ENCODE measurements around the gene USP21.

USP21 gene

DNA sequence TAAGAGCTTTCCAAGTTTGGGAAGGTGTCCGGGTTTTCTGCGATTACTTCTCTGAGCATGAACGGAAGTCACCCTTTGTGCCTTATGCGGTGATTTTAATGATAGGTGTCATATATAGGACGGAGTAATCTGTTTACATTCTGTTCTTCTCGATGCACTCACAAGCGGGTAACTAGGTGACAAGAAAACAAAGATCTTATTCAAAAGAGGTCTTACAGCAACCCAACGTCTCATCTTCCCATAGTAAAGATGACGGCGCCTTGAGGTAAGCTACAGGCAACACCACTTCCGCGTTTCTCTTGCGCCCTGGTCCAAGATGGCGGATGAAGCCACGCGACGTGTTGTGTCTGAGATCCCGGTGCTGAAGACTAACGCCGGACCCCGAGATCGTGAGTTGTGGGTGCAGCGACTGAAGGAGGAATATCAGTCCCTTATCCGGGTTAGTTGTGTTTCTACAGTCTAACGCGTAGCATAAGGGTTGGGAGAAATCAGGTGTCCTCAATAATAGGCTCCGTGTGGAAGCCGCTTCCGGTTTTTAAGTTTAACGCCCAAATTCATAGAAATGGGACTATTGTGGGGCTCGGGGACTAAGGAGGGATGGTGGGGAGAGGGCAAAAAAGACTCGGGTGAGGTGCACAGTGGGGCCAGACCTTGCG lies 5.5 kb upstream of the USP21 start, which contains the start of gene UFC1:
Gene UFC1 (plus strand): TSS at position 297 of the 656 bp plus-strand sequence. CDS start 20 bp downstream, at position 317.
- peak; percentile 94 for DNase-seq (ENCODE audit: low read depth, low spot score)
- in situ Hi-C loops (cut with HindIII; ENCODE audit: low sequenced_read_pairs): no loop called here
- H3K4me3 ChIP-seq (ENCODE audit: low read depth, low read length): peak within 1 kb of the TSS; percentile 97
- TF ChIP-seq, protein P1, sequence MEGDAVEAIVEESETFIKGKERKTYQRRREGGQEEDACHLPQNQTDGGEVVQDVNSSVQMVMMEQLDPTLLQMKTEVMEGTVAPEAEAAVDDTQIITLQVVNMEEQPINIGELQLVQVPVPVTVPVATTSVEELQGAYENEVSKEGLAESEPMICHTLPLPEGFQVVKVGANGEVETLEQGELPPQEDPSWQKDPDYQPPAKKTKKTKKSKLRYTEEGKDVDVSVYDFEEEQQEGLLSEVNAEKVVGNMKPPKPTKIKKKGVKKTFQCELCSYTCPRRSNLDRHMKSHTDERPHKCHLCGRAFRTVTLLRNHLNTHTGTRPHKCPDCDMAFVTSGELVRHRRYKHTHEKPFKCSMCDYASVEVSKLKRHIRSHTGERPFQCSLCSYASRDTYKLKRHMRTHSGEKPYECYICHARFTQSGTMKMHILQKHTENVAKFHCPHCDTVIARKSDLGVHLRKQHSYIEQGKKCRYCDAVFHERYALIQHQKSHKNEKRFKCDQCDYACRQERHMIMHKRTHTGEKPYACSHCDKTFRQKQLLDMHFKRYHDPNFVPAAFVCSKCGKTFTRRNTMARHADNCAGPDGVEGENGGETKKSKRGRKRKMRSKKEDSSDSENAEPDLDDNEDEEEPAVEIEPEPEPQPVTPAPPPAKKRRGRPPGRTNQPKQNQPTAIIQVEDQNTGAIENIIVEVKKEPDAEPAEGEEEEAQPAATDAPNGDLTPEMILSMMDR (IDR thresholded peaks at IDR 0.05; ENCODE audit: low read depth, low read length): no peak

DNA sequence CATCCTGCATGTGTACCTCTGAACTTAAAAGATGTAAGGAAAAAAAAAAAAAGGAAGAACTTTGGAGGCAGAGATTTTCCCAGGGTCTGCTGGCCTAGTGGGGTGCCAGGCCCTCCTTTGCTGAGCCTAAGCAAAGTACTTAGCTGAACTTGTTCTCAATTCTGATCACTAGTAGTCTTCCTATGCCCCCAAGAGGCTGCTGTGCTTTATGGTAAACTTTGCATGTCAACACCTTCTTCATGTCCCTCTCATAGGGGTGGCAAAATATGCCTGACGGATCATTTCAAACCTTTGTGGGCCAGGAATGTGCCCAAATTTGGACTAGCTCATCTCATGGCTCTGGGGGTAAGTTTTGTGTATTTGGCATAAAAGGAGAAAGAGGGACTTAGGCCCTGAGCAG lies 1.4 kb upstream of the USP21 start:
- TF ChIP-seq, protein P1 (IDR thresholded peaks at IDR 0.05; ENCODE audit: low read depth, low read length): no peak
- H3K4me3 ChIP-seq (ENCODE audit: low read depth, low read length): no peak overlapping the region
- in situ Hi-C loops (cut with HindIII; ENCODE audit: low sequenced_read_pairs): no loop called here
- no peak for DNase-seq (ENCODE audit: low read depth, low spot score)

DNA sequence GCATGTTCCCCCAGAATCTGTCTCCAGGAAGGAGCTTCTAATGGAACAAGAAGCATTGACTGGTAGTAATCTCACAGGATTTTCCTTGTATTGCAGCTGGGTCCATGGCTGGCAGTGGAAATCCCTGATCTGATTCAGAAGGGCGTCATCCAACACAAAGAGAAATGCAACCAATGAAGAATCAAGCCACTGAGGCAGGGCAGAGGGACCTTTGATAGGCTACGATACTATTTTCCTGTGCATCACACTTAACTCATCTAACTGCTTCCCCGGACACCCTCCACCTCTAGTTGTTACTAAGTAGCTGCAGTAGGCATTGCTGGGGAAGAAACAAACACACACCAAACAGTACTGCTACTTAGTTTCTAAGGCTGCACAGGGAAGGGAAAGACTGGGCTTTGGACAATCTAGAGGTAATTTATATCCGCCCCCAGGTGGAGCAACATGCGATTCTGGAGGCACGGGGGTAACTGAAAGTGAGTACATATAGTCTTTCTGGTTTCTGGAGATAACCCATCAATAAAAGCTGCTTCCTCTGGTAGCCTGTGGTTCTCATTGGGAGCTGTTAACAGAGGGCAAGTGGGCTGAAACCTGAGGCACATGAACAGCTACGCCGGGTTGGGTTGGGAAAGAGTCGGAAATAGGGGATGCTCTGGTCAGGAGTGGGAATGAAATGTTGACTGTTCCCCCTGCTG lies 837 bp upstream of the USP21 start:
- TF ChIP-seq, protein P1 (IDR thresholded peaks at IDR 0.05; ENCODE audit: low read depth, low read length): no peak
- no peak for DNase-seq (ENCODE audit: low read depth, low spot score)
- in situ Hi-C loops (cut with HindIII; ENCODE audit: low sequenced_read_pairs): no loop called here
- H3K4me3 ChIP-seq (ENCODE audit: low read depth, low read length): no peak overlapping the region

DNA sequence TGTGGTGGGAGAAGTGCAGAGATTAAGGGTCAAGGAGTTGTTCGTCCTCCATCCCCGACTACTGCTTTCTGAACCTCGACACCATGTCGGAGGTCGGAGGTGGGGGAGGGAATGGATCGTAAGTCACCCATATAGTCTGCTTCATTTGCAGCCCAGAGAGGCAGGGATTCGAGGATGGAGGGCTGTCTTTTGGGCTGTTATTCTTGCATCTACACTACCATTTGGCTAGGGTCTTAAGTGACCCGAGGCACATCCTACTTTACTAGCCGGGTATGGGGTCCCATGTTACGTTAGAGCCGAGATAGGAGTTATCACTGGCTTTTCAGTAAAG lies 578 bp downstream of the USP21 start:
- in situ Hi-C loops (cut with HindIII; ENCODE audit: low sequenced_read_pairs): no loop called here

DNA sequence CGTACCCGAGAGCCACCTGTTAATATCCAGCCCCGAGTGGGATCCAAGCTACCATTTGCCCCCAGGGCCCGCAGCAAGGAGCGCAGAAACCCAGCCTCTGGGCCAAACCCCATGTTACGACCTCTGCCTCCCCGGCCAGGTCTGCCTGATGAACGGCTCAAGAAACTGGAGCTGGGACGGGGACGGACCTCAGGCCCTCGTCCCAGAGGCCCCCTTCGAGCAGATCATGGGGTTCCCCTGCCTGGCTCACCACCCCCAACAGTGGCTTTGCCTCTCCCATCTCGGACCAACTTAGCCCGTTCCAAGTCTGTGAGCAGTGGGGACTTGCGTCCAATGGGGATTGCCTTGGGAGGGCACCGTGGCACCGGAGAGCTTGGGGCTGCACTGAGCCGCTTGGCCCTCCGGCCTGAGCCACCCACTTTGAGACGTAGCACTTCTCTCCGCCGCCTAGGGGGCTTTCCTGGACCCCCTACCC lies 1.4 kb downstream of the USP21 start:
- in situ Hi-C loops (cut with HindIII; ENCODE audit: low sequenced_read_pairs): no loop called here
- no peak for DNase-seq (ENCODE audit: low read depth, low spot score)
- TF ChIP-seq, protein P1 (IDR thresholded peaks at IDR 0.05; ENCODE audit: low read depth, low read length): no peak

More for the DNA sequence above, 578 bp downstream of the USP21 start:
- TF ChIP-seq, protein P1 (IDR thresholded peaks at IDR 0.05; ENCODE audit: low read depth, low read length): no peak
- H3K4me3 ChIP-seq (ENCODE audit: low read depth, low read length): peak overlapping the region; percentile 96
- DNase-seq (ENCODE audit: low read depth, low spot score): no peak

DNA sequence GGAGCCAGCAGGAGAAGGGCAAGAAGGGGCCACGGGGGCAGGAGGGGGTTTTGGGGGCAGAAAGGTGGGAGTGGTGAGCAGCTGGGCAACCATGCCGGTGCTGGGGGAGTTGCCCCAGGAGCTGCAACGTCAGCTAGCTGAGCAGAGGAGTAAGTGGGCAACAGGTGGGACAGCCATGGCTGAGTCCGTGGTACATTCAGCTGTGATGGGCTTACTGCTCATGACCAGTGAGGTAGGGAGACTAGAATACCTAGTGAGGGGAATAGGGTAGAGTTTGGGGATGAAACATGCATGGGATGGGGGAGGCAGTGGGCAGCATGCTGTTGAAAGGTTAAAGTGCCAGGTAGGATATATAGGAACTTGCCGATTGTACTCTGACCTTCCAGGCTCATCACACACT lies 2.4 kb downstream of the USP21 start:
- TF ChIP-seq, protein P1 (IDR thresholded peaks at IDR 0.05; ENCODE audit: low read depth, low read length): no peak
- H3K4me3 ChIP-seq (ENCODE audit: low read depth, low read length): no peak overlapping the region
- no peak for DNase-seq (ENCODE audit: low read depth, low spot score)
- in situ Hi-C loops (cut with HindIII; ENCODE audit: low sequenced_read_pairs): no loop called here

More for the DNA sequence above, 1.4 kb downstream of the USP21 start:
- H3K4me3 ChIP-seq (ENCODE audit: low read depth, low read length): no peak overlapping the region

Data from astrocyte of the spinal cord (primary cell).